ENCODE results near the gene TOX2. TPM values are rescaled to one million over a fixed set of nuclear protein-coding genes. Genes with fewer than 3 reads are reported as not detected.
A peak's percentile ranks its signal among the peaks of the same experiment; 100 is the strongest.

Gene TOX2
- total RNA-seq, 2 donors from 2014 or later = 2.4 to 3.4 TPM

DNA sequence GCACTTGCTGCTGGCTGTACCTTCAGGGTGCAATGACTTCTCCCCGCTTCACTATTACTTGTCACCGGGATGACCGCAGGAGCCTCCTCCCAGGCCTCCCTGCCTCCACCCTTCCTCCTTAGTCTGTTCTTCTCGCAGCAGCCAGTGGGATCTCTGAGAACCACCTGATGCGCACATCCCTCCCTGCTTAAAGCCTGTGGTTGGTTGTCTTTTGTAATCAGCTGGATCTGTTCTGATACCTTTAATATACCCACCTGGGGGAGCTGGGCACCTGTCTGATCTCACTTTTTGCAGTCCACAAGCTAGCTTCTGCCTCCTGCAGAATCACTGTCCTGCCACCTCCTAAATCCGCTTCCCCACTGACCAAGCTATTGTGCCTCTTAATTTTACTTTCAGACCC, 34.6 kb downstream of the TOX2 start:
- DNase-seq = peak; percentile 36
- H3K27me3 ChIP-seq (ENCODE audit: control insufficient read depth, insufficient read depth, low read length, poor library complexity, severe bottlenecking) = no peaks in the 10 kb centered on the region
- peaks cover 14% of the 10 kb centered on the region for H3K4me1 Mint-ChIP-seq
- H3K4me3 ChIP-seq (ENCODE audit: low read length) = no peak overlapping the region
- no peaks in the 10 kb centered on the region for H3K9me3 Mint-ChIP-seq
- H3K9me3 ChIP-seq (ENCODE audit: control insufficient read depth, low read length) = no peaks in the 10 kb centered on the region
- 95 to 97% methylated on average over 4 to 6 of the region's 6 CpGs for WGBS, 2 experiments (ENCODE audit: insufficient coverage in 1 of 2, insufficient read length in 1 of 2)
- no peaks in the 10 kb centered on the region for H3K36me3 Mint-ChIP-seq (ENCODE audit: low read depth)
- no peaks in the 10 kb centered on the region for H3K4me1 ChIP-seq (ENCODE audit: control insufficient read depth, insufficient read depth, low read length)
- TF ChIP-seq, protein P1, sequence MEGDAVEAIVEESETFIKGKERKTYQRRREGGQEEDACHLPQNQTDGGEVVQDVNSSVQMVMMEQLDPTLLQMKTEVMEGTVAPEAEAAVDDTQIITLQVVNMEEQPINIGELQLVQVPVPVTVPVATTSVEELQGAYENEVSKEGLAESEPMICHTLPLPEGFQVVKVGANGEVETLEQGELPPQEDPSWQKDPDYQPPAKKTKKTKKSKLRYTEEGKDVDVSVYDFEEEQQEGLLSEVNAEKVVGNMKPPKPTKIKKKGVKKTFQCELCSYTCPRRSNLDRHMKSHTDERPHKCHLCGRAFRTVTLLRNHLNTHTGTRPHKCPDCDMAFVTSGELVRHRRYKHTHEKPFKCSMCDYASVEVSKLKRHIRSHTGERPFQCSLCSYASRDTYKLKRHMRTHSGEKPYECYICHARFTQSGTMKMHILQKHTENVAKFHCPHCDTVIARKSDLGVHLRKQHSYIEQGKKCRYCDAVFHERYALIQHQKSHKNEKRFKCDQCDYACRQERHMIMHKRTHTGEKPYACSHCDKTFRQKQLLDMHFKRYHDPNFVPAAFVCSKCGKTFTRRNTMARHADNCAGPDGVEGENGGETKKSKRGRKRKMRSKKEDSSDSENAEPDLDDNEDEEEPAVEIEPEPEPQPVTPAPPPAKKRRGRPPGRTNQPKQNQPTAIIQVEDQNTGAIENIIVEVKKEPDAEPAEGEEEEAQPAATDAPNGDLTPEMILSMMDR (conservative IDR thresholded peaks at IDR 0.05) = no peak
- H3K4me3 Mint-ChIP-seq = no peak overlapping the region
- H3K9ac ChIP-seq (ENCODE audit: extremely low read depth, low read length, poor library complexity, severe bottlenecking) = no peak overlapping the region
- no peaks in the 10 kb centered on the region for H3K36me3 ChIP-seq (ENCODE audit: control insufficient read depth, insufficient read depth, low read length)
- no peak overlapping the region for H3K27ac ChIP-seq (ENCODE audit: low read depth, low read length)
- H3K27ac Mint-ChIP-seq = no peak overlapping the region
- H3K27me3 Mint-ChIP-seq (ENCODE audit: insufficient read depth) = no peaks in the 10 kb centered on the region

DNA sequence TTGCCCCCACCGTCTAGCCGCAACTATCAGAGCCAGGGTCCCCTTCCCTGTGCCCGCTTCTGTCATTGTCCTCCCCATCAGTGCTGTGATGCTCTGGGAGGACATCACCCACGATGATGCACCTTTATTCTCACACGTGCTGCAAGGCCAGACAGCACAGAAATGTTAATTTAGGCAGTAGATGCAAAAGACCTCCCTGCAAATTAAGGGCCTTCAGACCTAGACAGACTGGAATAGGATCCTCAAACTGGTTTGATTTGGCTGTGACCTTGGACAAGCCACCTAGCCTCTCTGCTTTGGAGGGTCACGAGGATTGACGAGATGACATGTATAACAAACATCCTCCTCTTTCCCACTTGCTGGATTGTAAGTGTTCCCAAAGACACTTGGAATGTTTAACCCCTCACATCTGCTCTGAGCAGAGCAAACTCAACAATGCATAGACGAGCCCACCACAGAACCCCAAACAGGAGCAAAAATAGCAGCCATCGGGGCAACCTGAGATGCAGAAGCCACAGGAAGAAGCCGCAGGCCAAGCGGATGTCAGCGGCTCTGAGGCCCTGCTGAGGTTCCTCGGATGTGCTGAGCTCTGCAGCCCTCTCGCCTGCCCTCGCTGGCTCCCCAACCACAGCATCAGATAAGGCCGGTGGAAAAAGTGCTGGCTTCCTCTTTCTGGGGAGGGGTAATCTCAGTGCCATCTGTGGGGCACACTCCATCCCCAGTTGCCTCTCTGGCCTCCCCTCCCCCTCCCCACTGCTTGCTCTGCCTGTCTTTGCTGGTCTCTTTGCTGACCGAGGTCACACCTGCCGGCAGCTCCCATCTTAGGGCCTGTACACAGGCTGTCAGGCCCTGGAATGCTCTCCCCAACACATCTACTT, 35.3 kb downstream of the TOX2 start:
- no peak overlapping the region for H3K9ac ChIP-seq (ENCODE audit: extremely low read depth, low read length, poor library complexity, severe bottlenecking)
- DNase-seq = no peak
- no peaks in the 10 kb centered on the region for H3K9me3 ChIP-seq (ENCODE audit: control insufficient read depth, low read length)
- Mint-ChIP-seq H3K4me3 (no peak overlapping the region), H3K27ac (no peak overlapping the region), H3K27me3 (ENCODE audit: insufficient read depth) (no peaks in the 10 kb centered on the region), H3K4me1 (peaks cover 18% of the 10 kb centered on the region), H3K9me3 (no peaks in the 10 kb centered on the region), H3K36me3 (ENCODE audit: low read depth) (no peaks in the 10 kb centered on the region)
- TF ChIP-seq, protein P1 (conservative IDR thresholded peaks at IDR 0.05) = no peak
- no peak overlapping the region for H3K27ac ChIP-seq (ENCODE audit: low read depth, low read length)
- no peaks in the 10 kb centered on the region for H3K4me1 ChIP-seq (ENCODE audit: control insufficient read depth, insufficient read depth, low read length)
- no peaks in the 10 kb centered on the region for H3K36me3 ChIP-seq (ENCODE audit: control insufficient read depth, insufficient read depth, low read length)
- no peak overlapping the region for H3K4me3 ChIP-seq (ENCODE audit: low read length)
- H3K27me3 ChIP-seq (ENCODE audit: control insufficient read depth, insufficient read depth, low read length, poor library complexity, severe bottlenecking) = no peaks in the 10 kb centered on the region
- 75 to 84% methylated on average over 14 to 18 of the region's 18 CpGs for WGBS, 2 experiments (ENCODE audit: insufficient coverage in 1 of 2, insufficient read length in 1 of 2)

DNA sequence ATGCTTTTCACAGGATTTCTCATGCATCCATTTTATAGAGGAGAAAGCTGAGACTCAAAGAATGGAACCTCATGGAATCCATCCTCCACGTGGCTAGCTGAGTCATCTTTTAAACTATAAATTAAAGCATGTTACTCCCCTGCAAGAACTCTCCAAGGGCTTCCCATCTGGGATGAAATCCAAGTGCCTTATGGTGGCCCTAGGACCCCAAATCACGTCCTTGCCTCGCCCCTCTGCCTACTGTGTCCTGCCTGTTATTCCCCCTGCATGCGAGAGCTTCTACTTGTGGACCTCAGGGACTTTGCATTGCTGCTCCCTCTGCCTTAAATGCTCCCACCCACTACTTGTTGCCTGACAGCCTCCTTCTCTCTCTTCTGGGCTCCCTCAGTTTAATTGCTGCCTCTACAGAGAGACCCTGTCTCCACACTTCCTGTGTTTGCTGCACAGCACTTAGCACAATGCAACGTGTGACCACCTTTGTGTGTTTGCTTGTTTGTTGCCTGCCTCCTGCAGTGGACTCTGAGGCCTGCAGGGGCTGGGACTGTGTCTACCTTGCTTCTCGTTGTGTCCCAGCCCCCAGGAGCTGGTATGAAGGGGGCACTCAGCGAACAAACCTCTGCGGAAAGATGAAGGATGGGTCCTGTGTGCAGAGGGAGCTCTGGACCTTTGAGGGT, 39.4 kb downstream of the TOX2 start:
- H3K9me3 ChIP-seq (ENCODE audit: control insufficient read depth, low read length) = no peaks in the 10 kb centered on the region
- no peak overlapping the region for H3K27ac ChIP-seq (ENCODE audit: low read depth, low read length)
- TF ChIP-seq, protein P1 (conservative IDR thresholded peaks at IDR 0.05) = peak; percentile 57
- Mint-ChIP-seq H3K36me3 (ENCODE audit: low read depth) (no peaks in the 10 kb centered on the region), H3K27me3 (ENCODE audit: insufficient read depth) (no peaks in the 10 kb centered on the region), H3K27ac (no peak overlapping the region), H3K9me3 (peaks cover 5% of the 10 kb centered on the region), H3K4me3 (no peak overlapping the region), H3K4me1 (peaks cover 19% of the 10 kb centered on the region)
- no peak overlapping the region for H3K9ac ChIP-seq (ENCODE audit: extremely low read depth, low read length, poor library complexity, severe bottlenecking)
- H3K4me1 ChIP-seq (ENCODE audit: control insufficient read depth, insufficient read depth, low read length) = no peaks in the 10 kb centered on the region
- DNase-seq = peak; percentile 63
- no peaks in the 10 kb centered on the region for H3K36me3 ChIP-seq (ENCODE audit: control insufficient read depth, insufficient read depth, low read length)
- H3K4me3 ChIP-seq (ENCODE audit: low read length) = no peak overlapping the region
- WGBS, 2 experiments (ENCODE audit: insufficient coverage in 1 of 2, insufficient read length in 1 of 2) = 83 to 86% methylated on average over 6 to 8 of the region's 8 CpGs
- no peaks in the 10 kb centered on the region for H3K27me3 ChIP-seq (ENCODE audit: control insufficient read depth, insufficient read depth, low read length, poor library complexity, severe bottlenecking)
